Measurements from ENCODE around the gene MIA2. TPM values are rescaled to one million over a fixed set of nuclear protein-coding genes. Genes with fewer than 3 reads are reported as not detected.

MIA2 gene
- total and polyA plus RNA-seq, 4 experiments from 2014 or later: 19.0 to 26.7 (median 26.2) TPM

- H3K4me3 ChIP-seq (ENCODE audit: low read length in 2 of 2): peak overlapping the region; percentile 88 to 97
- peaks cover 41% of the 10 kb centered on the region for H3K4me1 ChIP-seq (ENCODE audit: insufficient read depth, low read length)
- H3K9me3 Mint-ChIP-seq: no peaks in the 10 kb centered on the region
- H3K9me3 ChIP-seq (ENCODE audit: control insufficient read depth in 1 of 2, low read length in 2 of 2): no peaks in the 10 kb centered on the region
- peak overlapping the region; percentile 91 for H3K27ac ChIP-seq (ENCODE audit: low read depth, low read length)
- H3K36me3 Mint-ChIP-seq: peaks cover 0 to 20% of the 10 kb centered on the region in 2 donors
- H3K4me3 Mint-ChIP-seq: peak overlapping the region; percentile 94 to 100 (median 100)
- peak overlapping the region; percentile 95 to 100 (median 100) for H3K27ac Mint-ChIP-seq
- intact Hi-C loops (cut with micrococcal nuclease): loop anchor here (1.0 to 10.0 kb wide), 7 partner anchors 166 to 1358 kb away; partner anchors contain the start of genes GEMIN2, PNN, SEC23A and TRAPPC6B
- H3K27me3 ChIP-seq (ENCODE audit: insufficient read depth, low read length): no peaks in the 10 kb centered on the region
- no peaks in the 10 kb centered on the region for H3K36me3 ChIP-seq (ENCODE audit: insufficient read depth, low read length)
- CTCF ChIA-PET (ENCODE audit: partially characterized antibody): interaction anchor here (0.7 to 1.3 kb wide), 3 partner anchors 17 to 205 kb away, joined by 3 read pairs; no protein-coding TSS in a partner anchor
- H3K4me1 Mint-ChIP-seq: peaks cover 30 to 51% (median 35%) of the 10 kb centered on the region in 4 donors
- POLR2A ChIA-PET (ENCODE audit: partially characterized antibody): interaction anchor here (0.7 to 4.5 kb wide), 31 partner anchors 9 to 416 kb away, joined by 3 to 81 read pairs (median 5); partner anchors contain the start of genes GEMIN2, PNN, SEC23A and TRAPPC6B
- DNase-seq: peak; percentile 78 to 85 (median 82)
- H3K27me3 Mint-ChIP-seq: peaks cover 0 to 2% of the 10 kb centered on the region in 2 donors
Observed at GRCh38 chr14:39432619-39433451, 199.1 kb downstream of the MIA2 start.

GRCh38 chr14:39433452-39433813 is 199.7 kb downstream of the MIA2 start:
- no peak for DNase-seq
- CTCF ChIA-PET (ENCODE audit: partially characterized antibody): interaction anchor here (0.7 to 0.9 kb wide), 2 partner anchors 16 to 205 kb away, joined by 3 read pairs; no protein-coding TSS in a partner anchor

GRCh38 chr14:39434401-39434800 is 200.7 kb downstream of the MIA2 start:
- intact Hi-C loops (cut with micrococcal nuclease): loop anchor here (10.0 kb wide), 1 partner anchor 1360 kb away; no protein-coding TSS in a partner anchor
- POLR2A ChIA-PET (ENCODE audit: partially characterized antibody): interaction anchor here (0.7 to 4.5 kb wide), 3 partner anchors 167 to 331 kb away, joined by 3 to 81 read pairs (median 5); partner anchors contain the start of gene TRAPPC6B
- CTCF ChIA-PET (ENCODE audit: partially characterized antibody): no interaction called here

More at GRCh38 chr14:39433452-39433813, 199.7 kb downstream of the MIA2 start:
- H3K4me3 Mint-ChIP-seq: peak overlapping the region; percentile 94 to 100 (median 100)
- peaks cover 0 to 20% of the 10 kb centered on the region in 2 donors for H3K36me3 Mint-ChIP-seq
- Histone ChIP-seq H3K9me3 (ENCODE audit: control insufficient read depth in 1 of 2, low read length in 2 of 2) (no peaks in the 10 kb centered on the region), H3K4me3 (ENCODE audit: low read length in 2 of 2) (peak overlapping the region in 1 of 2 donors; percentile 97), H3K36me3 (ENCODE audit: insufficient read depth, low read length) (no peaks in the 10 kb centered on the region), H3K27me3 (ENCODE audit: insufficient read depth, low read length) (no peaks in the 10 kb centered on the region), H3K27ac (ENCODE audit: low read depth, low read length) (peak overlapping the region; percentile 91), H3K4me1 (ENCODE audit: insufficient read depth, low read length) (peaks cover 35% of the 10 kb centered on the region)
- H3K9me3 Mint-ChIP-seq: no peaks in the 10 kb centered on the region
- H3K4me1 Mint-ChIP-seq: peaks cover 27 to 47% (median 32%) of the 10 kb centered on the region in 4 donors
- POLR2A ChIA-PET (ENCODE audit: partially characterized antibody): interaction anchor here (0.7 to 4.5 kb wide), 11 partner anchors 8 to 330 kb away, joined by 3 to 81 read pairs (median 17); partner anchors contain the start of genes GEMIN2, PNN, SEC23A and TRAPPC6B
- intact Hi-C loops (cut with micrococcal nuclease): loop anchor here (2.0 to 10.0 kb wide), 3 partner anchors 205 to 1359 kb away; partner anchors contain the start of gene SEC23A
- H3K27me3 Mint-ChIP-seq: peaks cover 0 to 2% of the 10 kb centered on the region in 2 donors
- peak overlapping the region; percentile 95 to 100 (median 100) for H3K27ac Mint-ChIP-seq

DNA sequence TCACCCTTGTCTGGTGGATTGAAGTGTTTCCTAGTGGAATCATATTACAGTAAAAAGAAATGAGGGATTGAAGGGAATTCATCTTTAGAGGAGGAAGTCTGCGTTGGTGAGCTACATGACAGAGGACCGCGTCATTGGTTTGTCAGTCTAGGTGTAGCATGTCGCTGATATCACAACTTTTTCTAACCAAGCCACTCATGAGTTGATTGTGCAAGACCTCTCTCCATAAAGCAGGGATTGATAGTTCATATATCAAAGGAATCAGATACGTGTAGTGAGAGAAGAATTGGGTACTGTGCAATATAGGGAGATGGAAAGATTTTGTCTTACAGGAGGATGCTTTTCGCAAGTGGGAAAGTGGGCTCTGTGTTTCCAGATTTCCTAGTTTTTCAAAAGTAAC is 201.5 kb downstream of the MIA2 start:
- Mint-ChIP-seq H3K9me3 (no peaks in the 10 kb centered on the region), H3K4me3 (no peak overlapping the region), H3K27me3 (peaks cover 0 to 2% of the 10 kb centered on the region in 2 donors), H3K27ac (no peak overlapping the region), H3K4me1 (peaks cover 12 to 30% (median 16%) of the 10 kb centered on the region in 4 donors), H3K36me3 (peaks cover 0 to 14% of the 10 kb centered on the region in 2 donors)
- Histone ChIP-seq H3K9me3 (ENCODE audit: control insufficient read depth in 1 of 2, low read length in 2 of 2) (no peaks in the 10 kb centered on the region), H3K27ac (ENCODE audit: low read depth, low read length) (no peak overlapping the region), H3K36me3 (ENCODE audit: insufficient read depth, low read length) (no peaks in the 10 kb centered on the region), H3K4me3 (ENCODE audit: low read length in 2 of 2) (no peak overlapping the region), H3K27me3 (ENCODE audit: insufficient read depth, low read length) (no peaks in the 10 kb centered on the region), H3K4me1 (ENCODE audit: insufficient read depth, low read length) (peaks cover 17% of the 10 kb centered on the region)
- ChIA-PET POLR2A (ENCODE audit: partially characterized antibody) (interaction anchor here (1.5 kb wide), 1 partner anchor 265 kb away, joined by 5 read pairs; the partner anchor contains the start of gene TRAPPC6B), CTCF (ENCODE audit: partially characterized antibody) (no interaction called here)
- DNase-seq: no peak
- intact Hi-C loops (cut with micrococcal nuclease): loop anchor here (10.0 kb wide), 1 partner anchor 1360 kb away; no protein-coding TSS in a partner anchor

More at GRCh38 chr14:39434401-39434800, 200.7 kb downstream of the MIA2 start:
- Histone ChIP-seq H3K4me1 (ENCODE audit: insufficient read depth, low read length) (peaks cover 25% of the 10 kb centered on the region), H3K9me3 (ENCODE audit: control insufficient read depth in 1 of 2, low read length in 2 of 2) (no peaks in the 10 kb centered on the region), H3K4me3 (ENCODE audit: low read length in 2 of 2) (no peak overlapping the region), H3K27ac (ENCODE audit: low read depth, low read length) (no peak overlapping the region), H3K36me3 (ENCODE audit: insufficient read depth, low read length) (no peaks in the 10 kb centered on the region), H3K27me3 (ENCODE audit: insufficient read depth, low read length) (no peaks in the 10 kb centered on the region)
- peak in 1 of 5 donors; percentile 36 for DNase-seq
- Mint-ChIP-seq H3K4me3 (no peak overlapping the region), H3K27me3 (peaks cover 0 to 2% of the 10 kb centered on the region in 2 donors), H3K27ac (peak overlapping the region in 1 of 7 donors; percentile 26), H3K36me3 (peaks cover 0 to 20% of the 10 kb centered on the region in 2 donors), H3K9me3 (no peaks in the 10 kb centered on the region), H3K4me1 (peaks cover 19 to 38% (median 24%) of the 10 kb centered on the region in 4 donors)

Other genes starting within 250 kb of the MIA2 start
- 10 to 100 TPM; 61.1 to 70.3 TPM for gene SEC23A, start 130.7 kb upstream of the MIA2 start, total RNA-seq
- 10 to 100 TPM; 42.9 to 47.5 TPM for gene SEC23A, start 130.7 kb upstream of the MIA2 start, polyA plus RNA-seq
- 10 to 100 TPM; 13.4 to 16.9 TPM for gene GEMIN2, start 119.6 kb upstream of the MIA2 start, total RNA-seq
- 10 to 100 TPM; 14.4 to 15.0 TPM for gene GEMIN2, start 119.6 kb upstream of the MIA2 start, polyA plus RNA-seq
- 10 to 100 TPM; 33.4 to 35.5 TPM for gene TRAPPC6B, start 63.6 kb upstream of the MIA2 start, total RNA-seq
- gene TRAPPC6B, start 63.6 kb upstream of the MIA2 start, polyA plus RNA-seq: 10 to 100 TPM in 1 of 2 donors, 1 to 10 TPM in 1; 9.5 to 15.3 TPM
- gene PNN, start 58.7 kb upstream of the MIA2 start, total RNA-seq: 10 to 100 TPM; 86.0 to 93.8 TPM
- gene PNN, start 58.7 kb upstream of the MIA2 start, polyA plus RNA-seq: 10 to 100 TPM; 10.3 to 35.8 TPM
- 10 to 100 TPM; 18.0 to 21.5 TPM for gene FBXO33, start 198.5 kb downstream of the MIA2 start, total RNA-seq
- 10 to 100 TPM; 15.0 to 19.4 TPM for gene FBXO33, start 198.5 kb downstream of the MIA2 start, polyA plus RNA-seq

All from CD4-positive, alpha-beta memory T cell (primary cell).